H9 (cell line): ENCODE results near the gene TMED7. TPM values are rescaled to one million over a fixed set of nuclear protein-coding genes. Genes with fewer than 3 reads are reported as not detected.

ENCODE experiments used
- DNase-seq: peaks from one replicate; pipeline ENCODE4 v3.0.0-alpha.2; 2017
- H2AFZ ChIP-seq: one replicate; pipeline ENCODE4 v1.6.1; 2013; ENCODE audit warnings: mild to moderate bottlenecking, low read length, control low read depth, moderate library complexity
- H2AK5ac ChIP-seq: 2 replicates; pipeline ENCODE4 v1.6.1; 2013; ENCODE audit warnings: low read length, control low read depth, mixed read lengths; ENCODE audit not compliant: insufficient read length
- H2BK120ac ChIP-seq: one replicate; pipeline ENCODE4 v1.6.1; 2013; ENCODE audit warnings: low read depth, mild to moderate bottlenecking, low read length, control low read depth, inconsistent platforms; ENCODE audit not compliant: poor library complexity, severe bottlenecking
- H2BK12ac ChIP-seq: 2 replicates; pipeline ENCODE4 v1.6.1; 2013; ENCODE audit warnings: low read length, control low read depth, mixed read lengths, low read depth; ENCODE audit not compliant: insufficient read length
- H2BK15ac ChIP-seq: 2 replicates; pipeline ENCODE4 v1.6.1; 2013; ENCODE audit warnings: low read depth, low read length, control low read depth
- H2BK20ac ChIP-seq: one replicate; pipeline ENCODE4 v1.6.1; 2013; ENCODE audit warnings: low read depth, mild to moderate bottlenecking, low read length, control low read depth, inconsistent platforms; ENCODE audit not compliant: poor library complexity, severe bottlenecking
- H2BK5ac ChIP-seq: 2 replicates; pipeline ENCODE4 v1.6.1; 2013; ENCODE audit warnings: low read length, control low read depth, mixed read lengths; ENCODE audit not compliant: insufficient read length
- H3K14ac ChIP-seq: 2 replicates; pipeline ENCODE4 v1.6.1; 2013; ENCODE audit warnings: low read length, control low read depth; ENCODE audit not compliant: insufficient read depth
- H3K18ac ChIP-seq: 2 replicates; pipeline ENCODE4 v1.6.1; 2013; ENCODE audit warnings: low read depth, mild to moderate bottlenecking, mixed read lengths, low read length, control low read depth; ENCODE audit not compliant: insufficient read length
- H3K23ac ChIP-seq: 2 replicates; pipeline ENCODE4 v1.6.1; 2013; ENCODE audit warnings: low read length, control low read depth, mixed read lengths, low read depth; ENCODE audit not compliant: insufficient read length
- H3K23me2 ChIP-seq: 2 replicates; pipeline ENCODE4 v1.6.1; 2013; ENCODE audit warnings: low read depth, mild to moderate bottlenecking, mixed read lengths, low read length, control low read depth; ENCODE audit not compliant: insufficient read length, poor library complexity, severe bottlenecking
- H3K27ac ChIP-seq: 2 replicates; pipeline ENCODE4 v1.5.1; 2013; ENCODE audit warnings: low read length, control low read depth, mixed read lengths, low read depth; ENCODE audit not compliant: insufficient read length
- H3K27me3 ChIP-seq: 2 replicates; pipeline ENCODE4 v1.6.1; 2013; ENCODE audit warnings: low read length, control low read depth, inconsistent platforms; ENCODE audit not compliant: insufficient read depth
- H3K4ac ChIP-seq: 2 replicates; pipeline ENCODE4 v1.6.1; 2013; ENCODE audit warnings: low read depth, mild to moderate bottlenecking, control low read depth, inconsistent platforms, low read length, moderate library complexity
- H3K4me1 ChIP-seq: 2 replicates; pipeline ENCODE4 v1.6.1; 2013; ENCODE audit warnings: low read length, control low read depth, inconsistent platforms; ENCODE audit not compliant: insufficient read depth
- H3K4me2 ChIP-seq: 2 replicates; pipeline ENCODE4 v1.6.1; 2013; ENCODE audit warnings: low read length, control low read depth, mixed read lengths; ENCODE audit not compliant: insufficient read length, insufficient read depth
- H3K56ac ChIP-seq: 2 replicates; pipeline ENCODE4 v1.6.1; 2013; ENCODE audit warnings: low read depth, mild to moderate bottlenecking, mixed read lengths, low read length, control low read depth; ENCODE audit not compliant: insufficient read length
- H3K79me1 ChIP-seq: 2 replicates; pipeline ENCODE4 v1.6.1; 2013; ENCODE audit warnings: low read depth, mild to moderate bottlenecking, moderate library complexity, low read length, control low read depth, inconsistent platforms; ENCODE audit not compliant: insufficient read depth, poor library complexity, severe bottlenecking
- H3K79me2 ChIP-seq: 2 replicates; pipeline ENCODE4 v1.6.1; 2013; ENCODE audit warnings: low read length, control low read depth, inconsistent platforms; ENCODE audit not compliant: insufficient read depth
- H3K9ac ChIP-seq: 2 replicates; pipeline ENCODE4 v1.6.1; 2013; ENCODE audit warnings: low read length, control low read depth, mixed read lengths; ENCODE audit not compliant: insufficient read length; ENCODE audit errors: extremely low read depth
- H3K9me3 ChIP-seq: one replicate; pipeline ENCODE4 v1.6.1; 2013; ENCODE audit warnings: low read depth, low read length, inconsistent platforms; ENCODE audit not compliant: control insufficient read depth
- H3T11ph ChIP-seq: one replicate; pipeline ENCODE4 v1.6.1; 2013; ENCODE audit warnings: mild to moderate bottlenecking, low read length, control low read depth, inconsistent platforms
- H4K20me1 ChIP-seq: one replicate; pipeline ENCODE4 v1.6.1; 2013; ENCODE audit not compliant: control insufficient read depth, insufficient read length, insufficient read depth
- H4K5ac ChIP-seq: 2 replicates; pipeline ENCODE4 v1.6.1; 2013; ENCODE audit warnings: low read depth, mild to moderate bottlenecking, mixed read lengths, low read length, control low read depth; ENCODE audit not compliant: insufficient read length
- H4K8ac ChIP-seq: replicated peaks from 2 replicates; pipeline ENCODE4 v1.6.1; 2013; ENCODE audit warnings: low read length, control low read depth, mixed read lengths, low read depth; ENCODE audit not compliant: insufficient read length
- H4K91ac ChIP-seq: 2 replicates; pipeline ENCODE4 v1.6.1; 2013; ENCODE audit warnings: low read depth, mild to moderate bottlenecking, moderate library complexity, mixed read lengths, low read length, control low read depth; ENCODE audit not compliant: insufficient read length
- H3K27ac Mint-ChIP-seq, 3 experiments: 2 replicates in 2 of 3; 3 replicates in 1 of 3; pipeline ENCODE4 v1.8.0; 2020 to 2021; ENCODE audit warnings: mixed read lengths in 3 of 3, mild to moderate bottlenecking in 1 of 3, moderate library complexity in 1 of 3
- H3K27me3 Mint-ChIP-seq: 2 replicates; pipeline ENCODE4 v1.8.0; 2021; ENCODE audit warnings: low read depth, mild to moderate bottlenecking, moderate library complexity, mixed read lengths
- H3K36me3 Mint-ChIP-seq, 3 experiments: 2 replicates in 2 of 3; 3 replicates in 1 of 3; pipeline ENCODE4 v1.8.0; 2020 to 2021; ENCODE audit warnings: low read depth in 3 of 3, mixed read lengths in 3 of 3; ENCODE audit not compliant: insufficient read depth in 1 of 3
- H3K4me1 Mint-ChIP-seq, 2 experiments: 2 replicates each; pipeline ENCODE4 v1.8.0; 2020; ENCODE audit warnings: mixed read lengths in 2 of 2
- H3K4me3 Mint-ChIP-seq, 2 experiments: 2 replicates in 1 of 2; 3 replicates in 1 of 2; pipeline ENCODE4 v1.8.0; 2020 to 2021; ENCODE audit warnings: mild to moderate bottlenecking in 2 of 2, mixed read lengths in 2 of 2, moderate library complexity in 1 of 2
- H3K9me3 Mint-ChIP-seq, 2 experiments: 2 replicates in 1 of 2; 3 replicates in 1 of 2; pipeline ENCODE4 v1.8.0; 2020; ENCODE audit warnings: mild to moderate bottlenecking in 2 of 2, mixed read lengths in 2 of 2, moderate library complexity in 1 of 2
- WGBS: extraction: QIAGEN DNeasy Blood & Tissue Kit; methylation state at CpG from one replicate; pipeline ENCODE4 v1.1.7; 2013; ENCODE audit warnings: missing lambda C conversion rate, low lambda C conversion rate, mixed read lengths; ENCODE audit not compliant: insufficient read length; ENCODE audit errors: extremely low coverage; 5-methylcytosine and 5-hydroxymethylcytosine counted together
- total RNA-seq: library from RNA; stranded (reverse); gene quantifications from 2 replicates; pipeline ENCODE4 v1.2.1, GENCODE V29; 2021
- TF ChIP-seq, protein P1 (sequence below): fragments of 200-600 bp; sonication (generic); conservative IDR thresholded peaks from 3 replicates; pipeline ENCODE4 v1.8.0; 2021; ENCODE audit warnings: antibody characterized with exemption, mild to moderate bottlenecking

The TMED7 gene
- total RNA-seq, 1 experiment from 2014 or later: 68.8 TPM

DNA sequence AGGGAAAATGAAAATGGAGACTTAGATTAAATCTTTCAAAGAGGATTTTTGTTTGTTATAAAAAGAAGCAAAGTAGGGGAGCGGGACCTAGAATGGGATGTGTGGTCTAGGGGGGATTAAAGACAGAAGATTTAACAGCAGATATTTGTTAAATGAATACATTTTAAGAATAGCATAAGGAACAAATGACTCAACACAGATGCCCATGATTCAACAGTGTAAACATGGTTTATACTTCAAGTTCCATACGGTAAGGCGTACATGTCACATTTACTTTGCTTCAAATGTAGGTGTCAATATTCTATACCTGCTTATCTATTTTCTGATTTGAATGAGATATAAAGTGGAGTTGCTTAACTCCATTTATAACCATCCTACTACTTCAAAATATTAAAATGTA is 25.1 kb downstream of the TMED7 start:
- Mint-ChIP-seq H3K27ac (no peak overlapping the region), H3K36me3 (peaks cover 0 to 2% (median 0%) of the 10 kb centered on the region in 3 experiments; a peak in 1 of 7 replicates), H3K27me3 (no peaks in the 10 kb centered on the region), H3K9me3 (no peaks in the 10 kb centered on the region), H3K4me3 (no peak overlapping the region), H3K4me1 (peaks cover 15 to 20% of the 10 kb centered on the region in 2 experiments)
- Histone ChIP-seq H4K20me1 (no peaks in the 10 kb centered on the region), H3K23me2 (peaks cover 10% of the 10 kb centered on the region), H2BK120ac (no peak overlapping the region), H3K79me1 (no peaks in the 10 kb centered on the region), H4K8ac (no peak overlapping the region), H2BK20ac (no peak overlapping the region), H2AFZ (no peak overlapping the region), H3K4ac (no peak overlapping the region), H2BK5ac (no peak overlapping the region), H3K56ac (no peak overlapping the region), H3K27ac (no peak overlapping the region), H3K27me3 (no peaks in the 10 kb centered on the region), H3T11ph (no peak overlapping the region), H2BK15ac (no peak overlapping the region), H2BK12ac (no peak overlapping the region), H3K9ac (no peak overlapping the region), H3K4me1 (peaks cover 2% of the 10 kb centered on the region; the same call in 1 of the 2 replicates), H3K14ac (no peak overlapping the region), H3K23ac (no peak overlapping the region), H3K18ac (no peak overlapping the region), H3K4me2 (no peak overlapping the region), H3K9me3 (no peaks in the 10 kb centered on the region), H2AK5ac (no peak overlapping the region), H3K79me2 (no peaks in the 10 kb centered on the region), H4K5ac (no peak overlapping the region), H4K91ac (no peak overlapping the region)
- no CpG with 5 or more reads among the region's 3 CpGs for WGBS
- TF ChIP-seq, protein P1, sequence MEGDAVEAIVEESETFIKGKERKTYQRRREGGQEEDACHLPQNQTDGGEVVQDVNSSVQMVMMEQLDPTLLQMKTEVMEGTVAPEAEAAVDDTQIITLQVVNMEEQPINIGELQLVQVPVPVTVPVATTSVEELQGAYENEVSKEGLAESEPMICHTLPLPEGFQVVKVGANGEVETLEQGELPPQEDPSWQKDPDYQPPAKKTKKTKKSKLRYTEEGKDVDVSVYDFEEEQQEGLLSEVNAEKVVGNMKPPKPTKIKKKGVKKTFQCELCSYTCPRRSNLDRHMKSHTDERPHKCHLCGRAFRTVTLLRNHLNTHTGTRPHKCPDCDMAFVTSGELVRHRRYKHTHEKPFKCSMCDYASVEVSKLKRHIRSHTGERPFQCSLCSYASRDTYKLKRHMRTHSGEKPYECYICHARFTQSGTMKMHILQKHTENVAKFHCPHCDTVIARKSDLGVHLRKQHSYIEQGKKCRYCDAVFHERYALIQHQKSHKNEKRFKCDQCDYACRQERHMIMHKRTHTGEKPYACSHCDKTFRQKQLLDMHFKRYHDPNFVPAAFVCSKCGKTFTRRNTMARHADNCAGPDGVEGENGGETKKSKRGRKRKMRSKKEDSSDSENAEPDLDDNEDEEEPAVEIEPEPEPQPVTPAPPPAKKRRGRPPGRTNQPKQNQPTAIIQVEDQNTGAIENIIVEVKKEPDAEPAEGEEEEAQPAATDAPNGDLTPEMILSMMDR: no peak
- DNase-seq: no peak
